MM.1S (cell line): ENCODE measurements around the gene PEDS1.
A peak's percentile ranks its signal among the peaks of the same experiment; 100 is the strongest.

ENCODE experiments used
- DNase-seq: peaks from one replicate; pipeline ENCODE4 v3.0.0-alpha.2; 2015
- H2AFZ ChIP-seq: fragments of 300-600 bp; sonication (generic); 2 replicates; pipeline ENCODE4 v1.6.0; 2016; ENCODE audit warnings: antibody characterized with exemption, low read length
- H3F3A ChIP-seq: fragments of 300-600 bp; sonication (generic); 2 replicates; pipeline ENCODE4 v1.6.1; 2016; ENCODE audit warnings: mild to moderate bottlenecking, antibody characterized with exemption, low read length, moderate library complexity, mixed read lengths; ENCODE audit not compliant: insufficient read depth
- H3K27ac ChIP-seq: fragments of 300-600 bp; sonication (generic); 2 replicates; pipeline ENCODE4 v1.5.1; 2016; ENCODE audit warnings: mild to moderate bottlenecking, low read length
- H3K27me3 ChIP-seq: fragments of 300-600 bp; sonication (generic); replicated peaks from 2 replicates; pipeline ENCODE4 v1.6.0; 2016; ENCODE audit warnings: low read length; ENCODE audit not compliant: insufficient read depth
- H3K36me3 ChIP-seq: fragments of 300-600 bp; sonication (generic); replicated peaks from 2 replicates; pipeline ENCODE4 v1.6.1; 2016; ENCODE audit warnings: mild to moderate bottlenecking, low read length, mixed read lengths; ENCODE audit not compliant: insufficient read depth
- H3K4me1 ChIP-seq: fragments of 300-600 bp; sonication (generic); 2 replicates; pipeline ENCODE4 v1.6.1; 2016; ENCODE audit warnings: low read length, mixed read lengths
- H3K4me2 ChIP-seq: fragments of 300-600 bp; sonication (generic); 2 replicates; pipeline ENCODE4 v1.6.0; 2016; ENCODE audit warnings: low read depth, low read length
- H3K4me3 ChIP-seq: fragments of 300-600 bp; sonication (generic); 2 replicates; pipeline ENCODE4 v1.5.1; 2016; ENCODE audit warnings: low read length, mixed read lengths
- H3K79me2 ChIP-seq: fragments of 300-600 bp; sonication (generic); 2 replicates; pipeline ENCODE4 v1.6.1; 2016; ENCODE audit warnings: mixed run types, low read length, mixed read lengths
- H3K9ac ChIP-seq: fragments of 300-600 bp; sonication (generic); 2 replicates; pipeline ENCODE4 v1.6.1; 2016; ENCODE audit warnings: low read length, mixed read lengths
- H3K9me2 ChIP-seq: fragments of 300-600 bp; sonication (generic); replicated peaks from 2 replicates; pipeline ENCODE4 v1.6.1; 2016; ENCODE audit warnings: mild to moderate bottlenecking, low read length, mixed read lengths; ENCODE audit not compliant: insufficient read depth
- H3K9me3 ChIP-seq: fragments of 300-600 bp; sonication (generic); replicated peaks from 2 replicates; pipeline ENCODE4 v1.6.1; 2016; ENCODE audit warnings: mild to moderate bottlenecking, low read length, mixed read lengths; ENCODE audit not compliant: insufficient read depth
- H4K20me1 ChIP-seq: fragments of 300-600 bp; sonication (generic); 2 replicates; pipeline ENCODE4 v1.6.1; 2016; ENCODE audit warnings: mild to moderate bottlenecking, low read length, moderate library complexity, mixed read lengths; ENCODE audit not compliant: insufficient read depth
- CTCF ChIP-seq: fragments of 300-600 bp; sonication (generic); IDR thresholded peaks from 2 replicates; pipeline ENCODE4 v1.5.1; 2016; ENCODE audit warnings: antibody characterized with exemption, low read length, mixed read lengths
- EZH2 ChIP-seq: fragments of 300-600 bp; sonication (generic); optimal IDR thresholded peaks from 2 replicates; pipeline ENCODE3; 2017; ENCODE audit warnings: low read depth, mild to moderate bottlenecking, antibody characterized with exemption, low read length, mixed read lengths
- EZH2phosphoT487 ChIP-seq: fragments of 300-600 bp; sonication (generic); IDR thresholded peaks from 2 replicates; pipeline ENCODE4 v1.6.1; 2018; ENCODE audit warnings: antibody characterized with exemption, low read length

The PEDS1 gene

GRCh38 chr20:50123418-50123817 lies 30.1 kb downstream of the PEDS1 start:
- Histone ChIP-seq H4K20me1 (no peaks in the 10 kb centered on the region), H3K4me2 (no peak overlapping the region), H3K4me1 (peaks cover 6% of the 10 kb centered on the region), H3K9me3 (no peaks in the 10 kb centered on the region), H3K9ac (no peak overlapping the region), H2AFZ (no peak overlapping the region), H3K27me3 (no peaks in the 10 kb centered on the region), H3K27ac (no peak overlapping the region), H3F3A (0 out of 2 replicates have a peak, but pooled peaks cover 2% of the 10 kb centered on the region), H3K79me2 (no peaks in the 10 kb centered on the region), H3K9me2 (no peaks in the 10 kb centered on the region), H3K36me3 (no peaks in the 10 kb centered on the region), H3K4me3 (no peak overlapping the region)
- DNase-seq: no peak
- no peak for TF ChIP-seq EZH2phosphoT487

- no peaks in the 10 kb centered on the region for H3K79me2 ChIP-seq
- no peak overlapping the region for H2AFZ ChIP-seq
- DNase-seq: no peak
- 0 out of 2 replicates have a peak, but pooled peaks cover 2% of the 10 kb centered on the region for H3F3A ChIP-seq
- no peaks in the 10 kb centered on the region for H3K9me3 ChIP-seq
- no peak overlapping the region for H3K4me2 ChIP-seq
- H3K27me3 ChIP-seq: no peaks in the 10 kb centered on the region
- no peak for TF ChIP-seq CTCF
- TF ChIP-seq EZH2phosphoT487: no peak
- TF ChIP-seq EZH2: no peak
- H3K36me3 ChIP-seq: no peaks in the 10 kb centered on the region
- no peaks in the 10 kb centered on the region for H4K20me1 ChIP-seq
- H3K4me3 ChIP-seq: no peak overlapping the region
- no peak overlapping the region for H3K9ac ChIP-seq
- no peaks in the 10 kb centered on the region for H3K9me2 ChIP-seq
- no peak overlapping the region for H3K27ac ChIP-seq
- H3K4me1 ChIP-seq: peaks cover 6% of the 10 kb centered on the region
These were observed 30.8 kb downstream of the PEDS1 start for GRCh38 chr20:50122763-50123162.

- Histone ChIP-seq H3K4me3 (no peak overlapping the region), H3K36me3 (no peaks in the 10 kb centered on the region), H2AFZ (no peak overlapping the region), H3K4me2 (no peak overlapping the region), H3F3A (0 out of 2 replicates have a peak, but pooled peaks cover 2% of the 10 kb centered on the region), H3K4me1 (peaks cover 6% of the 10 kb centered on the region), H3K9me2 (no peaks in the 10 kb centered on the region), H3K9me3 (no peaks in the 10 kb centered on the region), H3K79me2 (no peaks in the 10 kb centered on the region), H4K20me1 (no peaks in the 10 kb centered on the region), H3K9ac (no peak overlapping the region), H3K27ac (no peak overlapping the region), H3K27me3 (no peaks in the 10 kb centered on the region)
- no peak for TF ChIP-seq CTCF
- no peak for TF ChIP-seq EZH2phosphoT487
- no peak for TF ChIP-seq EZH2
- DNase-seq: no peak
These were observed 31.7 kb downstream of the PEDS1 start for GRCh38 chr20:50121858-50122271.

GRCh38 chr20:50120935-50121693 lies 32.4 kb downstream of the PEDS1 start:
- Histone ChIP-seq H3K36me3 (no peaks in the 10 kb centered on the region), H3K9ac (no peak overlapping the region)

More at GRCh38 chr20:50120935-50121693, 32.4 kb downstream of the PEDS1 start:
- no peaks in the 10 kb centered on the region for H4K20me1 ChIP-seq
- TF ChIP-seq EZH2: no peak
- peak; percentile 90 for TF ChIP-seq CTCF
- no peak for TF ChIP-seq EZH2phosphoT487
- H3K4me3 ChIP-seq: no peak overlapping the region
- peak; percentile 70 for DNase-seq
- H2AFZ ChIP-seq: 0 out of 2 replicates have a peak overlapping the region, but pooled peaks have one; percentile 34
- H3K27me3 ChIP-seq: no peaks in the 10 kb centered on the region
- H3K4me2 ChIP-seq: peak overlapping the region; percentile 63
- no peaks in the 10 kb centered on the region for H3K79me2 ChIP-seq
- H3K27ac ChIP-seq: no peak overlapping the region
- H3K9me2 ChIP-seq: no peaks in the 10 kb centered on the region
- no peaks in the 10 kb centered on the region for H3K9me3 ChIP-seq
- 0 out of 2 replicates have a peak, but pooled peaks cover 2% of the 10 kb centered on the region for H3F3A ChIP-seq
- H3K4me1 ChIP-seq: peaks cover 10% of the 10 kb centered on the region
